ENCODE data around the gene SPRED1.
"Not testable (repeated sequence)": the region's sequence is repeated elsewhere in the genome, so short reads cannot be mapped to it uniquely, and the experiment has no call there.

Gene SPRED1

DNA sequence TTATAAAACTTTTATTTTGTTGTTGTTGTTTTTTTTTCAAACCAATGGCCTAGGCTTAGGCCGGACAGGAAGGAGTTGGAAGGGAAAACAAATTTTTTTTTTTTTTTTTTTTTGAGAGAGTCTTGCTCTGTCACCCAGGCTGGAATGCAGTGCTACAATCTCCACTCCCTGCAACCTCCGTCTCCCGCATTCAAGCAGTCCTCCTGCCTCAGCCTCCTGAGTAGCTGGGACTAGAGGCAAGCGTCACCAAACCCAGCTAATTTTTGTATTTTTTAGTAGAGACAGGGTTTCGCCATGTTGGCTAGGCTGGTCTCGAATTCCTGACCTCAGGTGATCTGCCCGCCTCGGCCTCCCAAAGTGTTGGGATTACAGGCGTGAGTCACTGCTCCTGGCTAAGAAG lies 15.6 kb upstream of the SPRED1 start:
- DNase-seq, result not testable (repeated sequence)

DNA sequence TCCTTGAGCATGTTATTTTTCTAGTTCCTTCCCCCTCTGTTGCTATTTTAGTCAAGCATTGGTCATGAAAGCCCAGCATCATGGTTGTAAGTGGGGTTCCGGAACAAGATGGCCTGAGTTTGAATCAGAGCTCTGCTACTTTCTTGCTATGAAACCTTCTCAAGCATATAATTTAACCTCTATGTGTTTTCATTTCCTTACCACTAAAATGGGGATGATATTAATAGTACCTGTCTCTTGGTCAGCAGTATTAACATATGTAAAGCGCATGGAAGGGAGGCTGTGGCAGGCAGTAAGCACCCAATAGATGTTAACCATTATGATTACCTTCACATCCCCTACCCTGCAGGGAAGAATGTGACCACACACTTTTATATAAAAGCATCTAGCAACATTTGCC lies 14.3 kb upstream of the SPRED1 start:
- no peak for DNase-seq

DNA sequence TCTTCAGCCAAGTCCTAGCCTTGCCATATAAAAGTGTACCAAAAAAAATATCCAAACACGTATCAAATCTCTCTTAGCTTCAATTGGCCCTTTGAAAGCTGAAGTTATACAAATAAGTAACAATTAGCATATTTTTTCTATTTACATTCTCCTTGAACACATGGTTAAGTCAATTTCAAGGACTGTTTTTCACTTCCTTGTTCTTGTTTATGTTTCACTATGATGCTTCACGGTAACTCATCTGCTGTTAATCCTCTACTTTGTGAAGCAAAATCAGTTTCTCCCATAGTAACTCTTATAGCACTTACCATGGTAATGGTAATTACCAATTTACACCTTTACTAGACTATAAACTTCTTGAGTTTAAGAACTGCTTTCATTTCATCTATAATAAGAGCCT lies 10.6 kb upstream of the SPRED1 start:
- no peak for DNase-seq

DNA sequence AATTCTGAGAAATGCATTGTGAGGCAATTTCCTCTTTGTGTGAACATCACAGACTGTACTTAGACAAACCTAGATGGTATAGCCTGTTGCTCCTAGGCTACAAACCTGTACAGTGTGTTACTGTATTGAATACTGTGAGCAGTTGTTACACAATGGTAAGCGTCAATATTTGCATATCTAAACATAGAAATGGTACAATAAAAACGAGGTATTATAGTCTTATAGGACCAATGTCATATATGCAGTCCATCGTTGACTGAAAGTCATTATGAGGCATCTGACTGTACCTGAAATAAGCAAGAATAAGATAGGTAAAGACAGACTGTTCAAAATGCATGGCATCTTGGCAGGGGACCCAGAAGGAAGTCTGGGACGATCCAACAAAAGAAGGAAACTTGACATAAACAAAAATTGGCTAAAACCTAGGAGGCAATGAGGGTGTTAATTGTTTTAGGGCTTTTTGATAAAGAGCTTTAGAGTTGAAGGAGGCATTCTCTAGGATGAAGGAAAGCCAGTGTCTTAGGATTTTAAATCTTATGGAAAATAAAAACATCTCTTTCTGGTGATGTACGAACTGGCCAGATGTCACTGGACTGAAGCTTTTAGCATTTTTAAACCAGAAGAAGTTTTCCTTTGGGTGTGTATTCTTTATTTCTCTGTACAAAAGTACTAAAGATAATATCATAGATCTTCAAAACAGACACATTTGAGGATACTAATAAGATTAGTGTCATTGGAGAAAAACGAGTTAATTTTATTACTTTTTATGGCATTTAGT lies 9.2 kb upstream of the SPRED1 start:
- DNase-seq, result no peak

DNA sequence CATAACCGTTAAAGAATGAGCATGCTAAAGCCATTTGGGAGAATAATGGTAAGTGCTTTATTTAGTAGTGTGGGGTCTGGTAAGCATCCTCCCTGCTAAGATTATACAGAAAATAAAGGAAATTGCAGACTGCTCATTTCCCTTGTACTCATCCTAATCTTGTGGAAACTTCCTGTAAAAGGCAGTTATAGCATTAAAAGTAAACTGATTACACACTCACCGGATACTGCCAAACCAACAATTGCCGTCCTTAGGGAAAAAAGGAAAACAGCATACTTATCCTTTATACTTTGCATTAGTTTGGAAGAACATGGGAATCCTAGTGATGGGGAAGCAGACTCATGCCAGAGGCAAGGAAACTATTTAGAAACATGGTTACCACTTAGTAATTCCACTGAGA lies 5.3 kb upstream of the SPRED1 start:
- no peak for DNase-seq

DNA sequence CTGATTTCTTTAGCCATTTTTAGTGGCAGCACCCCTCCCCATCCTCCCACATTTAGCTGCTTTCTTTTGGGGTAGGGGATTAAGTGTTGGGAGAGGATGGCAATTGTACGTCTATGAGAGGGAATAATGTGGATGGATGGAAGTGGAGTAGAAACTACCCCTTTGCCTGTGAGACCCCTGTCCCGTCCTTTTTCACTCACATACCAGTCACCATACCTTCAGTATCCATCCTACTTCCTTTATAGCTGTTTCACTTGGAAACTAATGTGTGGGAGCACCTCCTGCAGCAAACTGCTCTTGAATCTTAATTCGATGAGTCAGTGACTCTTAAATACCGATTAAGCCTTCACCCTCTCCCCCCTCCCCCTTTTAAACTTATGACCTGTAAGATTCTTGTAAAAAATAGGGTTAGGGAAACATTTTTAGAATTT lies 730 bp downstream of the SPRED1 start:
- no peak for DNase-seq

DNA sequence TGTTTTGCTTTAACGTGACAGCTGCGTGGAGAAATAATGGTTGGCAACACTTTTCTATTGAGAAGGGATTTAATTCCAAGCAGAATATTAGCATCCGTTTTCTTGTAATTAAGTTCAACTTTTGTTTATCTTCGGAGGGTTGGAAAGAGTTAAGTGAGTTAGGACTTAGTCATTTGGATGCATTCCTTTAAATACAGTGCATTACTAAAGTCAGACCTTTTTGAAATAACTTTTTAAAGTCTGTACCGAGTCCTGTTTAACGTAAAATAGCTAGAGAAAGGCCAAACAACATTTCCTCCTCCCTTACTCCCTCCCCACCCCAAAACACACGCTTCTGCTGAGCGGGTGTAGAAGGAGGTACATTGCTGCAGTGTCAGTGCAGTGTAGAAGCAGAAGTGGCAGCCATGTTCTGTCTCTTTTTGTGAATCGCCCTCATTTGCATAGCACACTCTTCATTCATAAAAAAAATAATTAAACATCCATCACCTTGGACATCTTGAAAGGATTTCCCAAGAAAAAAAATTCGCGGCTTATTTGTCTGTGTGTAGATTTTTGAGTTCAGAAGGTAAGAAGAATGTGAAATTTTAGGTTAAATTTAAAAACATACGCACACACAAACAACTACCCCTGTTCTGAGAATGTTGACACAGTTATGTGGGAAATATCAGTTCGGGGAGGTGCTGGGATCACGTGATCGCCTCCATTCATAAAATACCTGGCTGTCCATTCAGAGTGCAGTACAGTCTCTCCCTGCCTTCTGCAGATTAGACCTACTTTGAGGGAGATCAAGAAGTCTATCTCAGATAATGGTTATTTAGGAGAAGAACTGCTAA lies 1.6 kb downstream of the SPRED1 start:
- DNase-seq, result peak; percentile 43 to 87

DNA sequence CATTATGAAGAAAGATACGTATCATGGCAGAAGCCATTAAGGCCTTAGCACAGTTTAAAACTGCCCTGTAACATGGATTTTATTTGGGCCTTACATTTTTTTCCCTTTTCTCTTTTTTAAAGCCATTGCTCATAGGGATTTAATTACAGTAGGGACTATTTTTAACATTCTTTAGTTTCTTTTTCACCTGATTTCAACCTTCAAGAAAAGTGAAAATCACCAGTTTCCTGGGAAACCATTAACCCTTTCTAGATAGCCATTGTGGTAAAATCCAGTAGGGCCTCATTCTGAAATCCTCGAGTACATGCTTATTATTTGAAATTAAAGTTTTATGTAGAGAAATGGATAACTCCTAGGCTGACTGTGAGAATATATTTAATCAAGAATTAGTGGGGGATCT lies 3.1 kb downstream of the SPRED1 start:
- DNase-seq, result no peak

DNA sequence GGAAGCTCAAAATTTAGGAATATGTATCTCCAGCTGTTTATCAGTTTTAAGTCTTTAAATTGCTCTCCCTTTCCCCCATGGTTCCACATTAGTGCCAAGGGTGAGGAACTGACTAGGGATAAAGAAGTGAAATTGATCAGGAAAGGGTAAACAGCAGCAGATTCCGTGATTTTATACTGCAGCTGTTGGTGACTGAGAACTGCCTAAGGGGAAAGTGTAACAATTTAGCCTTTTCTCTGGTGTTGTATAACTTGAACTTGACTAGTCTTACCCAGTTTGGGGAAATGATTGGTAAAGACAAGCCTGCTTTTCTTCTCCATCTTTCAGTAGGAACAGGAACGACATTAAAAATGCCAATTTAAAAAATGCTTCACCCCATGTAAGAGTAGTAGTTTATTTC lies 5.0 kb downstream of the SPRED1 start:
- no peak for DNase-seq

DNA sequence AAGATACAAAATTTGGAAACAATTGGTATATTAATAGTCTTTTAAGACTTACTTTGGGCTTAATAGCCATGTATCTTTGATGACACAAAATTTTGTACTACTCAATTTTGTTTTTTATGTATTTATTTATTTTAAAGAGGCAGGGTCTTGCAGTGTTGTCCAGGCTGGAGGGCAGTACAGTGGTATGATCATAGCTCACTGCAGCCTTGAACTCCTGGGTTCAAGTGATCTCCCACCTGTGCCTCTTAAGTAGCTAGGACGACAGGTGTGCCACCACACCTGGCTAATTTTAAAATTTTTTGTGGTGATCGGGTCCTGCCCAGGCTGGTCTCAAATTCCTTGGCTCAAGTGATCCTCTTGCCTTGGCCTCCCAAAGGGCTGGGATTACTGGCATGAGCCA lies 6.5 kb downstream of the SPRED1 start:
- no peak for DNase-seq

DNA sequence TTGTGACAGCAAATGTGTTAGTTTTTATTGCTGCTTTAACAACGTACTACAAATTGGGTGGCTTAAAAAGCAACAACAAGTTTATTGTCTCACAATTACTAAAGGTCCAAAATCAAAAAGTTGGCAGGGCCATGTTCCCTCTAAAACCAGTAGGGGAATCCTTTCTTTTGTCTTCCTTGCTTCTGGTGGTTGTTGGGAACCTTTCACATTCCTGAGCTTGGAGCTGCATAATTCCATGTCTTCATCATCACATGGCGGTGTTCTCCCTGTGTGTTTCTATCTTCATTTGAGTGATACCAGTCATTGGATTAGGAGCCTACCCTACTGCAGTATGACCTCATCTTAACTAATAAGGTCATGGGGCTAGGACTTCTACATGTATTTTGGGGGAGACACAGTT lies 7.4 kb downstream of the SPRED1 start:
- DNase-seq, result no peak

DNA sequence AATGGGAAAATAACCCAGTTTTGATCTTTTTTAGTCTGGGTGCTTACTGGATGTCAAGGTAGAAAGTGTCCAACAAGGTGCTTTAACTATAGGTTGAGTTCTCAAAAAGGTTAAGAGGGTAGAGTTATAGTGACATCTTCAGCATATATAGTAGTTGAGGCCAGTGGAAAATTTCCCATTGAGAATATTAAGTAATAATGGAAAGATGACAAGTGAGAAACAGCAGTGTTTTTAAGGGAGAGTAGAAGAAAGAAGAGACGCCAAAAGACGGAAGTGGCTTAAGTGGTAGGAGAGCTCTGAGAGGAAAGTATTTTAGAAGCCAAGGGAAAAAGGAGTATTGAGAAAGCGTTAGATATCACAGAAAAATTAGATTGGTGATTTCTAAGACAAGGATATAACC lies 10.6 kb downstream of the SPRED1 start:
- no peak for DNase-seq

DNA sequence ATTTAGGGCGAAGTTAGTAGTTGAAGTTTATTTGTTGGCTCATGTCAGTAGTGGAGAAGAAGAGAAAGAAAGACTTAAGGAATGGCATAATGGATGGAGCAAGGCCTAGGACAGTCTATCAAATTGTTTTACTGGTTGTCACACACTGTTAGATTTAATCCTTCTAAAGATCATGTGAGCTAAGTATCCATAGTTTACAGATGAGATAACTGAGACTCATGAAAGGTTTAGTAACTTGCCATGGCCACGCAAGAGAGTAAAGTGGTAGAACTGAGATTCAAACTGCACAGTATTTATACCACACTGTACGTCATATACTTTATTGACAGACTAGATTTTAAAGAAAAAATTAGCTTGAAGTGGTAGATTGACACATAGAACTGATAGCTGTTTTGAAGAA lies 11.4 kb downstream of the SPRED1 start:
- no peak for DNase-seq

DNA sequence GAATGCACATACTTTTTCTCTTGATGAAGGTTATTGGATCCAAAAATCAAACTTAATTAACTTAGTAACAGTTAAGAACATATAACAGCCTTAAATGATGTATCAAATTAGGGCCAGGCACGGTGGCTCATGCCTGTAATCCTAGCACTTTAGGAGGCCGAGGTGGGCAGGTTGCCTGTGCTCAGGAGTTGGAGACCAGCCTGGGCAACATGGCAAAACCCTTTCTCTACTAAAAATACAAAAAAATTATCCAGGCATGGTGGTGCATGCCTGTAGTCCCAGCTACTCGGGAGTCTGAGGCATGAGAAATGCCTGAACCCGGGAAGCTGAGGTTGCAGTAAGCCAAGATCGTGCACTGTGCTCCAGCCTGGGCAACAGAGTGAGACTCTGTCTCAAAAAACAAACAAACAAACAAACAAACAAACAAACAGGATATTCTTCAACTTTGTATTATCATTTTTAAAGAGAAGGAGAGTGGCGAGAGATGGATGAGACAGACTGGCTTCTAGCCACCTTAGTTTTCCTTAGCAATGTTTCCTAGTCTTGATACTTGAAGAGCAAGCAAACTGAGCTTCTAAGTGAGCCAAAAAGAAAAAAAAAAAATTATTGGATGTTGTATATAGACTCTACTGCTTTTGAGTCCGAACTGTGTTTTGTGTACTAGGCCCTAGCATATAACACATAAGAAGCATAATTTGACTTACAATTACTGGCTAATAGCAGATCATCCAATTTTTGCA lies 13.8 kb downstream of the SPRED1 start:
- no peak for DNase-seq

DNA sequence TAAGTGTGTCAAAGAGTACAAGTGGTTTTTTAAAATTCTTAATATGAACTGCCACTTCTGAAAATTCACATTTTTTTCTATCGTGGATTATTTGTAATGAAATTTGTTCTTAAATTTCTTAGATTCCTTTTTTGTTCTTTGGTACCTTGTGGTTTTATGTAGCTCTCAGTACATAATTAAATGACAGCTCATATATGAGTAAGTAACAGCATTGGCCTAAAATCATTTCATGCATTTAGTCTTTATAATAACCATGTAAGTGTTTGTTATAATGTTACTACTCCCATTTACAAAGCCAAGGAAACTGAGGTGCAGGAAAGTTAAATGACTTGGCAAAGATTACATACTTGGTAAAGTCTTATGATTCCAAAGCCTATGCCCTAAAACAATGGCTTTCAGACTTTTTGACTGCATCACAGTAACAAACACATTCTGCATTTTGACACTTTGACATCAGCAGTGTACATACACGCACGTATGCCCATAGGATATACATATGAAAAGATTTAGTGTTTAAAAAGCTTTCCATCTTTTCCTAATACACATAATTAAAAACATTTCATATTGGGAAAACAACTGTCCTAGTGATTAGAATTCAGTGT lies 14.9 kb downstream of the SPRED1 start:
- no peak for DNase-seq

DNA sequence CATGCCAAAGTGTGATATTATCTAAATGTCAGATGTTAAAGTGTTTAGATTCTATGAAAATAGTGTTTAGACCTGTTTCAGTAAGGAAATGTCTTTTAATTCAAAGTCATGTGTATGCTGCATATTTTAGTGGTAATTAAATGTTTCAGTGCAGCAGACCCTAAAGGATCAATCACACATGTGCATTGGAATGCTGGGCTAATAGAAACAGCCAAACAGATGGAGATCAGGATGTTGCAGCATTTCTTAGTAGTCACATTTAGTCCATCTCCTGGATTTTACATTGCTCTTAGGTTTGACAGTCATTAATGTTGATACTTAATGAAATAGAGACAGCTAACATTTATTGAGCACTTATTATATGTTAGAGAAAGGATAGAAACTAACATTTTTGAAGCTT lies 18.5 kb downstream of the SPRED1 start:
- no peak for DNase-seq

DNA sequence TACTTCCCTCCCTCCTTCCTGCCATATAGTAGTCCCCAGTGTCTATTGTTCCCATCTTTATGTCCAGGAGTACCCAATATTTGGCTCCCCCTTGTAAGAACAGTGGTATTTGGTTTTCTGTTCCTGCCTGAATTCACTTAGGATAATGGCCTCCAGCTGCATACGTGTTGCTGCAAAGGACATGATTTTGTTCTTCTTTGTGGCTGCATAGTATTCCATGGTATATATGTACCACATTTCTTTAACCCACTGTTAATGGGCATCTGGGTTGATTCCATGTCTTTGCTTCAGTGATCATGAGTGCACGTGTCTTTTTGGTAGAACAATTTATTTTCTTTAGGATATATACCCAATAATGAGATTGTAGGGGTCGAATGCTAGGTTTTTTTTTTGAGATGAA lies 19.3 kb downstream of the SPRED1 start:
- DNase-seq, result no peak

DNA sequence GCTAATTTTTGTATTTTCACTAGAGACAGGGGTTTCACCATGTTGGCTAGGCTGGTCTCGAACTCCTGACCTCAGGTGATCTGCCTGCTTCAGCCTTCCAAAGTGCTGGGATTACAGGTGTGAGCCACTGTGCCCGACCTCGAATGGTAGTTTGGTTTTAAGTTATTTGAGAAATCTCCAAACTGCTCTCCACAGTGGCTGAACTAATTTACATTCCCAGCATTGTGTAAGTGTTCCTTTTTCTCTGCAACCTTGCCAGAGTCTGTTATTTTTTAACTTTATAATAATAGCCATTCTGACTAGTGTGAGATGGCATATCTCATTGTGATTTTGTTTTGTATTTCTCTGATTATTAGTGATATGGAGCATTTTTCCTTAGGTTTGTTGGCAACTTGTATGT lies 19.8 kb downstream of the SPRED1 start:
- not testable (repeated sequence) for DNase-seq

DNA sequence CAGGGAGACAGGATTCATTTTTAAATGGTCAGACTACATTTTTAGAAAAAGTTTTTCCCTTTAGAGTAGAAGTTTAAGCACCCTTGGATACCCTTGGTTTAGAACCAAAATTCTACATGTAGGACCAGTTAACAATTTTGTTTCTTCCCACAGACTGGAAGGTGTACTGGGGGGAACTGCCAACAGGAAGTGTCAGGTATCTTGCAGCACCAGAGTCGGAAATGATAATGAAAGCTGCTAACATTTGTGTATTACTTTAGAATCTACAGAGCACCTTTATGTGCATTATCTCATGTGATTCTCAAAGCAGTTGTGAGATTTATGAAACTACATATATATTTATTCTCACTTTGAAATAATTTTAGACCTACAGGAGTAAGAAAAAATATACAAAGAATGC lies 21.5 kb downstream of the SPRED1 start:
- DNase-seq, result no peak

DNA sequence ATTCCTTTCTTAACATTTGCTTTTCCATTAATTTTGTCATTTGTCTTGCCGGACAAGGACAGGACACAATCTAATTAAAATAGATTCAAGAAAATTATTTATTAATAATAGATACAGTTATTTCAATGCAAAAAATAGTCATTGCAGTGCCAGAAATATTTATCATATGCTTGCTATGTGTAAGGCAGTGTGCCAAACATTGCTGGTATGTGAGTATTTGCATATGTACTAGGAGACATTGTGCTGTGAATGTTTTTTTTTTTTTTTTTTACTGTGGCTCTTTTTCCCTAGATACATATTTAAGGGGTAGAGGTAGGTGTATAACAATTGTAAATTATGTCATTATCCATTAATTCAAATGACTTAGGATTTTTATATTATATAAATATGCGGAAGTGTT lies 23.3 kb downstream of the SPRED1 start:
- no peak for DNase-seq

DNA sequence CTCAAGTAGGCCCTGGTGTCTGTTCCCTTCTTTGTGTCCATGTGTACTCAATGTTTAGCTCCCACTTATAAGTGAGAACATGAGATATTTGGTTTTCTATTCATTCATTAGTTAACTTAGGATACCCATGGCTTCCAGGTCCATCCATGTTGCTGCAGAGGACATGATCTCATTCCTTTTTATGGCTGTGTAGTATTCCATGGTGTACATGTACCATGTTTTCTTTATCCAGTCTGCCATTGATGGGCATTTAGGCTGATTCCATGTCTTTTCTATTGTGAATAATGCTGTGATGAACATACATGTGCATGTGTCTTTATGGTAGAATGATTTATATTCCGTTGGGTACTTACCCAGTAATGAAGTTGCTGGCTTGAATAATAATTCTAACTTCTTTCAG lies 24.6 kb downstream of the SPRED1 start:
- DNase-seq, result not testable (repeated sequence)

DNA sequence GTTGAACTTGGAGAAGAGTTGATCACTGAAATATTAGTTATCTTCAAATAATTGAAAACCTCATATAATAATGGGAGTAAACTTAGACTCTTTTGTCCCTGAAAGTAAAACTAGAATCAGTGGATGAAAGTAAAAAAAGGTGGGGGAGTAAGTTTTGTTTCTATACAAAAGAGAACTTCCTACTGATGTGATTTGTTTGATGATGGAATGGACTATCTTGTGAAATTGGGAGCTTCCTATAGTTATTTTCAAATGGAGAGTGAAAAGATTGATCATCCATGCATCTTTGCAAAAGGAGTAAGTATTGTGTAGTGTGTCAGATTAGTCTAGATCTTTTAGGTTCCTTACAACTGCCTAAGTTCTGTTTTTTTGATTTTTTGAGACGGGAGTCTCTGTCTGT lies 28.4 kb downstream of the SPRED1 start:
- DNase-seq, result no peak

DNA sequence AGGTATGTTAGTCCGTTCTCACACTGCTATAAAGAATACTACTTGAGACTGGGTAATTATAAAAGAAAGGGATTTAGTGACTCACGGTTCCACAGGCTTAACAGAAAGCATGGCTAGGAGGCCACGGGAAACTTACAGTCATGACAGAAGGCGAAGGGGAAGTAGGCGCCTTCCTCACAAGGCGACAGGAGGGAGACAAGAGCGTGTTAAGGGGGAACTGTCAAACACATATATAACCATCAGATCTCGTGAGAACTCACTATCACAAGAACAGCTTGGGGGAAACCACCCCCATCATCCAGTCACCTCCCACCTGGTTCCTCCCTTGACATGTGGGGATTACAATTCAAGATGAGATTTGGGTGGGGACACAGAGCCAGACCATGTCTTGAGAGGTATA lies 30.4 kb downstream of the SPRED1 start:
- no peak for DNase-seq

Measured in hippocampal formation (tissue), 2 donors.